ENCODE results near the gene PARM1. TPM values are rescaled to one million over a fixed set of nuclear protein-coding genes. Genes with fewer than 3 reads are reported as not detected.

PARM1 gene
- total and polyA plus RNA-seq, 7 donors, result 21.9 to 107 (median 41.7) TPM

DNA sequence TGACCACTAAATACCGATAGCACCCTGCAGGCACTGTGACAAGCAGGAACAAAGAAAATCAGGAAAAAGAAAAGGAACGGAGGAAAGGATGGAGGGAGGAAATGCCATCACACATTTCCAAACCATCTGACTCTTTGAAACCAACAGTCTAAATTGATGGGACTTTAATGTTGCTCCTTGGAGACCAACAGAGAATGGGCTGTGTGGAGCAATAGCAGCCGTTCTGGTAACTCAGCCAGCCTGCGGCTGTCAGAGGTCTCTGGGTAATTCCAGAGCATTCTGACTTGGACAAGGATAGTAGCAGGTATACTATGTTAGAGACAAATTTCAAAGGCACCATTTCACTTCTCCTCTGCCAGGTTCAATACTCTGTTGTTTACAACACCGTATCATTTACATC is 18.0 kb downstream of the PARM1 start:
- Histone ChIP-seq H3K4me3 (no peak overlapping the region), H3K4me1 (no peaks in the 10 kb centered on the region), H3K27ac (no peak overlapping the region), H3K36me3 (no peaks in the 10 kb centered on the region), H3K27me3 (no peaks in the 10 kb centered on the region), H3K9me3 (no peaks in the 10 kb centered on the region)
- intact Hi-C loops (cut with DNase I), result no loop called here
- no peak for DNase-seq
- TF ChIP-seq POLR2AphosphoS5 (IDR thresholded peaks at IDR 0.05) (no peak), CTCF (IDR thresholded peaks at IDR 0.05) (no peak), EP300 (IDR thresholded peaks at IDR 0.05) (no peak), POLR2A (IDR thresholded peaks at IDR 0.05) (no peak)
- WGBS, 2 donors, result 81 to 87% methylated on average over 5 of the region's 5 CpGs

DNA sequence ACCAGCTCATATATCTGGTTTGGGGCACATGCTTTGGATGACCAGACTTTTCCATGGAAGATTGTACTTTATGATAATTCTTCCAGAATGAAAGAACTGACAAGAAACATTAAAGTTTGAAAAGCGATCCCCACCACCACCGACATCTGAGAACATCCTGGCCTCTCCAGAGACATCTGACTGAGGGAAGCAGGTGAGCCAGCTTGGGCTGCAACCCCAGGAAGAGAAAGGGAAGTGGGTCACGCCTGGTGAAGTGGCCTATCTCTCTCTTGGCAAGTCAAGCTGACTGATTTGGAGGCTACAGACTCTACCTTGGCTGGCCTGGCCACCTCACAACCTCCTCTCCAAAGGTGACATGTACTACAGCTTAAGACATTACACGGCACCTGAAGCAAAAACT is 20.7 kb downstream of the PARM1 start:
- H3K27ac ChIP-seq, result no peak overlapping the region
- intact Hi-C loops (cut with DNase I), result no loop called here
- H3K4me3 ChIP-seq, result no peak overlapping the region
- H3K9me3 ChIP-seq, result no peaks in the 10 kb centered on the region
- TF ChIP-seq POLR2A (IDR thresholded peaks at IDR 0.05) (no peak), EP300 (IDR thresholded peaks at IDR 0.05) (no peak), CTCF (IDR thresholded peaks at IDR 0.05) (no peak), POLR2AphosphoS5 (IDR thresholded peaks at IDR 0.05) (no peak)
- no peaks in the 10 kb centered on the region for H3K36me3 ChIP-seq
- DNase-seq, result no peak
- no peaks in the 10 kb centered on the region for H3K4me1 ChIP-seq
- WGBS, 2 donors, result 89 to 93% methylated on average over 4 of the region's 4 CpGs
- H3K27me3 ChIP-seq, result no peaks in the 10 kb centered on the region

DNA sequence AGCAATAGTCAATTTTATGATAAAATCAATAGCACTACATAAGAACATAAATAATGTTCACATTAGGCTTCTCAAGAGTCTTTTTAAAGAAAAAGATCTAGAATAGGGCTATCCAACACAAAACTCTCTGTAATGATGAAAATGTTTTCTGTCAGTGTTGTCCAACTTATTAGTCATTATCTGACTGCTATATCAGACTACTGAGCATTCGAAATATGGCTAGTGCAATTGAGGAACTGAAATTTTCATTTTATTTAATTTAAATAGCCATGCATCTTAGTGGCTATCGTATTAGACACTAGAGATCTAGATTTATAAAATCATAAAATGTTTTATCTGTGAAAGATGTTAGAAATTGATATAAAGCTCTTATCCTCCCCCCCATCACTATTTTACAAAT is 26.0 kb downstream of the PARM1 start:
- WGBS, 2 donors, result 86 to 92% methylated on average over 2 of the region's 2 CpGs
- H3K4me1 ChIP-seq, result no peaks in the 10 kb centered on the region
- DNase-seq, result no peak
- no peaks in the 10 kb centered on the region for H3K9me3 ChIP-seq
- no peak overlapping the region for H3K4me3 ChIP-seq
- no peaks in the 10 kb centered on the region for H3K36me3 ChIP-seq
- TF ChIP-seq POLR2AphosphoS5 (IDR thresholded peaks at IDR 0.05) (no peak), CTCF (IDR thresholded peaks at IDR 0.05) (no peak), POLR2A (IDR thresholded peaks at IDR 0.05) (no peak), EP300 (IDR thresholded peaks at IDR 0.05) (no peak)
- H3K27ac ChIP-seq, result no peak overlapping the region
- H3K27me3 ChIP-seq, result no peaks in the 10 kb centered on the region
- intact Hi-C loops (cut with DNase I), result no loop called here

DNA sequence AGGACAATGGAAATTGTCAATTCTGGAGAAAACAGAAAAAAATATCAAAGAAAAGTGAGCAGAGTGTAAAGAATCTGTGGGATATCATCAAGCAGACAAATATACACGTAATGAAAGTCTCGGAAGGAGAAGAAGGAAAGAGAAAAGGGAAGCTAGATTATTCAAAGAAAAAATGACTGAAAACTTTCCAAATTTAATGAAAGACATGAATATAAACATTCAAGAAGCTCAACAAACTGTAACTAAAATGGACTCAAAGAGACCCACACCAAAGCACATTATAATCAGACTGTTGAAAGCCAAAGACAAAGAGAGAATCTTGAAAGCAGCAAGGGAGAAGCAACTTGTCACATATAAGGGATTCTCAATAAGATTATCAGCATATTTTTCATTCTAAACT is 28.3 kb downstream of the PARM1 start:
- Histone ChIP-seq H3K9me3 (no peaks in the 10 kb centered on the region), H3K27me3 (no peaks in the 10 kb centered on the region), H3K27ac (no peak overlapping the region), H3K36me3 (no peaks in the 10 kb centered on the region), H3K4me3 (no peak overlapping the region), H3K4me1 (no peaks in the 10 kb centered on the region)
- WGBS, 2 donors, result 93 to 94% methylated on average over 2 of the region's 2 CpGs
- intact Hi-C loops (cut with DNase I), result no loop called here
- no peak for DNase-seq
- TF ChIP-seq CTCF (IDR thresholded peaks at IDR 0.05) (no peak), POLR2AphosphoS5 (IDR thresholded peaks at IDR 0.05) (no peak), POLR2A (IDR thresholded peaks at IDR 0.05) (no peak), EP300 (IDR thresholded peaks at IDR 0.05) (no peak)

DNA sequence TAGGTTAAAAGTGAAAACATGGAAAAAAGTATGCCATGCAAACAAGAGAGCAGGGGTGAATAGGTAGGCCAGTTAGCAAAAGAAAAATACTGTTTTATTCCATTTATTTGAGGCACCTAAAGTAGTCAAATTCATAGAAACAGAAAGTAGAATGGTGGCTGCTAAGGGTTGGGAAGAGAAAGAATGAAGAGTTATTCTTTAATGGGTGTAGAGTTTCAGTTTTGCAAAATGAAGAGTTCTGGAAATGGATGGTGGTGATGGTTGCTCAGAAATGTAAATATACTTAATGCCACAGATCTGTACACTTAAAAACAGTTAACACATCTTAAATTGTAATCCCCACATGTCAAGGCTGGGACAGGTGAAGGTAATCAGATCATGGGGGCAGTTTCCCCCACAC is 29.7 kb downstream of the PARM1 start:
- no peaks in the 10 kb centered on the region for H3K36me3 ChIP-seq
- H3K9me3 ChIP-seq, result no peaks in the 10 kb centered on the region
- intact Hi-C loops (cut with DNase I), result no loop called here
- no peaks in the 10 kb centered on the region for H3K27me3 ChIP-seq
- DNase-seq, result no peak
- H3K27ac ChIP-seq, result no peak overlapping the region
- TF ChIP-seq POLR2A (IDR thresholded peaks at IDR 0.05) (no peak), POLR2AphosphoS5 (IDR thresholded peaks at IDR 0.05) (no peak), CTCF (IDR thresholded peaks at IDR 0.05) (no peak), EP300 (IDR thresholded peaks at IDR 0.05) (no peak)
- no peak overlapping the region for H3K4me3 ChIP-seq
- H3K4me1 ChIP-seq, result peaks cover 0 to 6% (median 6%) of the 10 kb centered on the region in 4 donors
